Upper lobe of right lung (tissue), 1 donor: ENCODE results near the gene COQ9. TPM values are rescaled to one million over a fixed set of nuclear protein-coding genes. Genes with fewer than 3 reads are reported as not detected.

Experiments
- ATAC-seq: fragments of 200-7000 bp; cut with Tn5 transposase; one replicate; pipeline ENCODE4 v1.9.1; 2020; ENCODE audit warnings: mild to moderate bottlenecking, moderate library complexity
- DNase-seq: peaks from one replicate; pipeline ENCODE4 v3.0.0-alpha.2; 2020
- H3K27ac ChIP-seq: fragments of 200-600 bp; one replicate; pipeline ENCODE4 v1.8.0; 2022
- H3K27me3 ChIP-seq: fragments of 200-600 bp; one replicate; pipeline ENCODE4 v1.8.0; 2022; ENCODE audit warnings: mild to moderate bottlenecking
- H3K36me3 ChIP-seq: fragments of 200-600 bp; one replicate; pipeline ENCODE4 v1.8.0; 2022
- H3K4me1 ChIP-seq: fragments of 200-600 bp; one replicate; pipeline ENCODE4 v1.8.0; 2022
- H3K4me3 ChIP-seq: fragments of 200-600 bp; one replicate; pipeline ENCODE4 v1.8.0; 2022; ENCODE audit warnings: mild to moderate bottlenecking
- H3K9me3 ChIP-seq: fragments of 200-600 bp; one replicate; pipeline ENCODE4 v1.8.0; 2022
- intact Hi-C: fragments of 100-400 bp; cut with DNase I; formaldehyde crosslinking; loops from one replicate; pipeline ENCODE4 v1.11.0; 2022
- total RNA-seq: library from RNA; stranded (reverse); fragmentation: NEBNext Ultra II Directional; extraction: Animal tissue kit (Norgen Biotek cat#: 25700); gene quantifications from one replicate; pipeline ENCODE4 v1.2.1, GENCODE V29; 2021
- TF ChIP-seq, protein P1 (sequence below): fragments of 200-600 bp; IDR thresholded peaks from one replicate; pipeline ENCODE4 v1.8.0; 2022; ENCODE audit warnings: antibody characterized with exemption
- donor health status: DM: no; HTN: yes; CAD: no; lungs with severe emphysema.

Gene COQ9
- total RNA-seq, 1 donor from 2014 or later = 35.2 TPM

DNA sequence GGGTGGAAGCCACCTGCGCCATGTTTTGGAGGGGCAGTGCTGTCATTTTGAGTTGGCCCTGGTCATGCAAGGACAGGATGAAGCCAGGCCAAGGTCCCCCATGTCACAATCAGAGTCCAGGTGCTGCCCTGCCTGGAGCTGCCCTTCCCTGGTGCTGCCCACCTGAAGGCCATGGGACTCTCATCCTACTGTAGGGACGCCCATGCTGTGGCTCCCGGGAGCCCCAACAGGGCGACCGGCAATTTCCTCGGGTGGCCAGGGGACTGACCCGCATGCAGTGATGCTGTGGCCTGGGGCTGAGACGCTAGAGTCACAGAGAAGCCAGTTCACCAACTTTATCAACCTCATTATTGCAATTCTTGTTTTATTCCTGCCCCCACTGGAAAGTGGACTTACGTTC lies 34.7 kb upstream of the COQ9 start:
- TF ChIP-seq, protein P1, sequence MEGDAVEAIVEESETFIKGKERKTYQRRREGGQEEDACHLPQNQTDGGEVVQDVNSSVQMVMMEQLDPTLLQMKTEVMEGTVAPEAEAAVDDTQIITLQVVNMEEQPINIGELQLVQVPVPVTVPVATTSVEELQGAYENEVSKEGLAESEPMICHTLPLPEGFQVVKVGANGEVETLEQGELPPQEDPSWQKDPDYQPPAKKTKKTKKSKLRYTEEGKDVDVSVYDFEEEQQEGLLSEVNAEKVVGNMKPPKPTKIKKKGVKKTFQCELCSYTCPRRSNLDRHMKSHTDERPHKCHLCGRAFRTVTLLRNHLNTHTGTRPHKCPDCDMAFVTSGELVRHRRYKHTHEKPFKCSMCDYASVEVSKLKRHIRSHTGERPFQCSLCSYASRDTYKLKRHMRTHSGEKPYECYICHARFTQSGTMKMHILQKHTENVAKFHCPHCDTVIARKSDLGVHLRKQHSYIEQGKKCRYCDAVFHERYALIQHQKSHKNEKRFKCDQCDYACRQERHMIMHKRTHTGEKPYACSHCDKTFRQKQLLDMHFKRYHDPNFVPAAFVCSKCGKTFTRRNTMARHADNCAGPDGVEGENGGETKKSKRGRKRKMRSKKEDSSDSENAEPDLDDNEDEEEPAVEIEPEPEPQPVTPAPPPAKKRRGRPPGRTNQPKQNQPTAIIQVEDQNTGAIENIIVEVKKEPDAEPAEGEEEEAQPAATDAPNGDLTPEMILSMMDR = no peak
- ATAC-seq (no peak), DNase-seq (no peak)
- no peaks in the 10 kb centered on the region for H3K27me3 ChIP-seq
- intact Hi-C loops = no loop called here
- H3K4me1 ChIP-seq = peaks cover 33% of the 10 kb centered on the region
- no peak overlapping the region for H3K4me3 ChIP-seq
- no peaks in the 10 kb centered on the region for H3K9me3 ChIP-seq
- H3K27ac ChIP-seq = no peak overlapping the region
- H3K36me3 ChIP-seq = no peaks in the 10 kb centered on the region

DNA sequence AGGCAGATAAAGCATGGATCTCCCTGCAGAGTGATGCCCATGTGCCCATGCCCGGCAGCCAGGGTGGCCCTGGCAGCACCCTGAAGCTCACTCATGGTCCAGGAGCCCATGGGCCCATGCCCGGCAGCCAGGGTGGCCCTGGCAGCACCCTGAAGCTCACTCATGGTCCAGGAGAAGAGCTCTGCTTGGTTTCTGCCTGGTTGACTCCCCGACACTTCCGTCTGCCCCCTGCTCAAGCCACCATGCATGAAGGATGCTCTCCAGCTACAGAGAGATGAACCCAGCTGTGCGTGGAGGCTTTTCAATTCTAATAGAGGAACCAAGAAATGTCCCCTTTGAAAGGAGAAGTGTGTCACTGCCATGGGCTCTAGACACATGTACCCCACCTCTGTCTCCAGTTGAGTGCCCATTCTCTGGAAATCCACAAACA lies 34.0 kb upstream of the COQ9 start:
- H3K4me3 ChIP-seq = no peak overlapping the region
- TF ChIP-seq, protein P1 = no peak
- no peaks in the 10 kb centered on the region for H3K36me3 ChIP-seq
- no peaks in the 10 kb centered on the region for H3K9me3 ChIP-seq
- no peak overlapping the region for H3K27ac ChIP-seq
- intact Hi-C loops = no loop called here
- H3K27me3 ChIP-seq = no peaks in the 10 kb centered on the region
- DNase-seq (no peak), ATAC-seq (no peak)
- H3K4me1 ChIP-seq = peaks cover 32% of the 10 kb centered on the region

DNA sequence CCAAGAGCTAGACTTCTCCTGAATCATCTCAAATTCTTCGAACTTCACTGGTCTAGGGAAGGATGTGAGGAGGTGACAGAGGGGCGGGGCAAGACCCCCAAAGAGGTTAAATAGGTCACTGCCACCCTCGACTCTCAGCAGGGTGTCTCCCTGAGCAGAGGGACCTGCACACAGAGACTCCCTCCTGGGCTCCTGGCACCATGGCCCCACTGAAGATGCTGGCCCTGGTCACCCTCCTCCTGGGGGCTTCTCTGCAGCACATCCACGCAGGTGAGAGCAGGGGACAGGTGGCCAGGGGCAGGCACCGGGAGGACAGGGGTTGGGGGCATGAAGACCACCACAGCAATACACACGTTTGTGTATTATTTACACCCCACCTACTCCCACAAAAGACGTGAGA lies 33.5 kb upstream of the COQ9 start:
- no peak overlapping the region for H3K27ac ChIP-seq
- no peak for DNase-seq
- H3K4me3 ChIP-seq = no peak overlapping the region
- TF ChIP-seq, protein P1 = no peak
- H3K4me1 ChIP-seq = peaks cover 32% of the 10 kb centered on the region
- intact Hi-C loops = no loop called here
- H3K36me3 ChIP-seq = no peaks in the 10 kb centered on the region
- H3K27me3 ChIP-seq = no peaks in the 10 kb centered on the region
- H3K9me3 ChIP-seq = no peaks in the 10 kb centered on the region
- ATAC-seq = no peak

DNA sequence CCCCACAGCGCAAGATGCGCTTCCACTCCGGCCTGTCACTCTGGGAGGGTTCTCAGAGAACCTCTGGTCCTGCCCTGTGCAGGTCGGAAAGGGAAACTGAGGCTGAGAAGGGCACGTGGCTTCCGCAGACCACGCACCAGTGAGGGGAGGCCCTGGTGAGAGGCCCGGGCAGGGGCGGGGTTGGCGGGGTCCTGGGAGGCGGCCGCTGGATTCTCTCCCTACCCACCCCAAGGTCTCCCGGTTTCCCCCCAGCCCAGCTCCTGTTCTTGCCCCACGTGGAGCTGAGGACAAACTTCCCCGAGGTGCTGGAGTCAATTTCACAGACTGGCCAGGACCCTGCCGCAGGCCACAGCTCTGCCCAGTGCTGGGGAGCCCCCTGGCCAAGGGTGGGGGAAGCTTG lies 31.2 kb upstream of the COQ9 start:
- H3K27ac ChIP-seq = no peak overlapping the region
- TF ChIP-seq, protein P1 = no peak

DNA sequence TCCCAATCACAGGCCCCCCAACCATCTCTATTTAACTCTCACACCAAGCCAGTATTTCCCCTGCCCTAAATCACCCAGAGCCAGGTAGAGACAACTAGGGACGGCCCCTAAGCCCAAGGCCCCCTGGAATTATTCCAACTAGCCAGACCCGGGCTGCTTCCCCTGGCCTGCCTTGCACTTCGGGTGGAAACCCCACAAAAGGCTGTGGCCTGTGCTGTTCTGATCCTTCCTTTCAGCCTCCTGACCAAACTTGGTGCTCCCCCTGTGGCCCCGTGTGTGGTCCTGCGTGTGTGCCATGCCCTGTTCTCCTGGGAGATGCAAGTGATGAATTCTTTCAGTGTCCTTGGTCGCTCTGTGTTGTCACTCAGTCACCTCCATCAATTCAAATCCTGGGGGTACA lies 27.8 kb upstream of the COQ9 start:
- Histone ChIP-seq H3K4me3 (no peak overlapping the region), H3K27me3 (no peaks in the 10 kb centered on the region), H3K36me3 (no peaks in the 10 kb centered on the region), H3K4me1 (peaks cover 32% of the 10 kb centered on the region), H3K9me3 (no peaks in the 10 kb centered on the region), H3K27ac (no peak overlapping the region)
- intact Hi-C loops = no loop called here
- TF ChIP-seq, protein P1 = no peak
- DNase-seq (no peak), ATAC-seq (no peak)

More for the DNA sequence above, 31.2 kb upstream of the COQ9 start:
- intact Hi-C loops = loop anchor here (2.0 kb wide), 1 partner anchor 115 kb away; no protein-coding TSS in a partner anchor
- no peak for ATAC-seq
- H3K4me1 ChIP-seq = peaks cover 23% of the 10 kb centered on the region
- no peaks in the 10 kb centered on the region for H3K36me3 ChIP-seq
- H3K9me3 ChIP-seq = no peaks in the 10 kb centered on the region
- H3K27me3 ChIP-seq = no peaks in the 10 kb centered on the region
- no peak overlapping the region for H3K4me3 ChIP-seq
- DNase-seq = no peak
